ENCODE measurements around the gene ANGEL2.

- TF ChIP-seq, protein P1, sequence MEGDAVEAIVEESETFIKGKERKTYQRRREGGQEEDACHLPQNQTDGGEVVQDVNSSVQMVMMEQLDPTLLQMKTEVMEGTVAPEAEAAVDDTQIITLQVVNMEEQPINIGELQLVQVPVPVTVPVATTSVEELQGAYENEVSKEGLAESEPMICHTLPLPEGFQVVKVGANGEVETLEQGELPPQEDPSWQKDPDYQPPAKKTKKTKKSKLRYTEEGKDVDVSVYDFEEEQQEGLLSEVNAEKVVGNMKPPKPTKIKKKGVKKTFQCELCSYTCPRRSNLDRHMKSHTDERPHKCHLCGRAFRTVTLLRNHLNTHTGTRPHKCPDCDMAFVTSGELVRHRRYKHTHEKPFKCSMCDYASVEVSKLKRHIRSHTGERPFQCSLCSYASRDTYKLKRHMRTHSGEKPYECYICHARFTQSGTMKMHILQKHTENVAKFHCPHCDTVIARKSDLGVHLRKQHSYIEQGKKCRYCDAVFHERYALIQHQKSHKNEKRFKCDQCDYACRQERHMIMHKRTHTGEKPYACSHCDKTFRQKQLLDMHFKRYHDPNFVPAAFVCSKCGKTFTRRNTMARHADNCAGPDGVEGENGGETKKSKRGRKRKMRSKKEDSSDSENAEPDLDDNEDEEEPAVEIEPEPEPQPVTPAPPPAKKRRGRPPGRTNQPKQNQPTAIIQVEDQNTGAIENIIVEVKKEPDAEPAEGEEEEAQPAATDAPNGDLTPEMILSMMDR (conservative IDR thresholded peaks at IDR 0.05; ENCODE audit: low read depth, low read length), result no peak
- TF ChIP-seq SMC3 (IDR thresholded peaks at IDR 0.05; ENCODE audit: low read depth, low read length), result no peak
- TF ChIP-seq POLR2A (IDR thresholded peaks at IDR 0.05; ENCODE audit: low read depth, low read length), result no peak
- TF ChIP-seq RFX5 (IDR thresholded peaks at IDR 0.05; ENCODE audit: low read depth, low read length), result no peak
- TF ChIP-seq ELK1 (IDR thresholded peaks at IDR 0.05; ENCODE audit: borderline replicate concordance, low read depth, low read length), result no peak
- TF ChIP-seq RAD21 (IDR thresholded peaks at IDR 0.05; ENCODE audit: low read length), result no peak
- TF ChIP-seq CEBPB (IDR thresholded peaks at IDR 0.05; ENCODE audit: low read depth, low read length), result no peak
- no peak for TF ChIP-seq USF2 (IDR thresholded peaks at IDR 0.05; ENCODE audit: low read depth, low read length)
Measured at GRCh38 chr1:212981571-212982328, 33.9 kb downstream of the ANGEL2 start.
